Stimulated activated CD4-positive, alpha-beta T cell treated with anti-CD3 and anti-CD28 coated beads, Interleukin-4, amount 100 ng/mL, for 48 hours (primary cell): ENCODE data around the gene BRINP3.

Experiments
- DNase-seq, 2 donors: peaks; one replicate each; pipeline ENCODE4 v3.0.0-alpha.2; 2020; ENCODE audit warnings: low read depth in 2 of 2

BRINP3 gene

DNA sequence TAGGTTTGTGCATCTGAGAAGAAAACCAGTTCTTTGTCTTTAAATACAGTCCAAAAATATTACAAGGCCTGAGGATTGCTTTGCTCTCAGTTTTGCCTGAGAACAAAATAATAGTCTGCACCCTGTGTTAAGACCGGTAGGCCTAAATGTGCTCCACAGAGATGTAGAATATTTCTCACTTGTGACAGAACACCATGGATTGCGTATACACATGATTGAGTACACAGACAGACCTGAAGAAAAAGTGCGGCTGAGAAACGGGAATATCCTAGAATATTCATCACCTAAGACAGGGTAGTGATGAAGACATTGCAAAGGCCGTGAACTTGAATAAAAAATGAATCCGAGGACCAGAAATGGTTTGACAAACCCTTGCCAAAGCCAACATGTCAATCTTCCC, 155.4 kb downstream of the BRINP3 start:
- DNase-seq = no peak

- DNase-seq = no peak
Measured at GRCh38 chr1:190320952-190321351, 156.7 kb downstream of the BRINP3 start.

DNA sequence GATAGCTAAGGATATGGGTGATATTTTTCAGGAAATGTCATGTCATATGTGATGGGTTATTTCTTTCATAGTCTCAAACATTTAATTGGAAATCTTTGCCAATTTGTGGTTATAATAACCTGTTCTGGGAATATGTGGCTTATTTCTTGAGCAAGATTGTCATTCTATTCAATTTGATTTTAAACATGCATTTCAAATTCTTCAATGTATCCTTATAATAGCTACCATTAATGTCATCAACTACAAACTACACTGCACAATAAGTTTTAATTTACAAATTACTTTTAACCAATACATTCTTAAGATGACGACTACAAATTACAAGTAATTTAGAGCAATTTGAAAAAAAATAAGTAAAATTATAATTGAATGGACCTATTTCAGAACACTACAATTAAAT, 164.9 kb downstream of the BRINP3 start:
- no peak for DNase-seq

DNA sequence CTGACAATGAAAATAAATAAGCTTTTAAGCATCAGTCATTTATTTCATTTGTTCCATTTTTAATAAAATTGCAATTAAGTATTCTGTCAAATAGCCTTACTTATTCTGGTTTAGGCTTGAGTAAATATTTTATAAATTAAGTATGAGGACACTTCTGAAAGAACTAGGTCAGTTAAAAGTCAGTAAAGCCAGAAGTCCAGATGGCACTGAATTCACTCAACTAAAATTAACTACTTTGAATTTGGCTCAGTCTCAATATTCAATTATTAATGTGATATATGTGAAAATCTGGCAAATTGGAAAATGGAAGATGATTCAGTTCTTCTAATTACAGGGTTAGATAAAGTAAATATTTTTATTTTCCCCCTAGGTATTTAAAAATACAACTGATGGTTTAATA, 174.2 kb downstream of the BRINP3 start:
- DNase-seq = no peak

DNA sequence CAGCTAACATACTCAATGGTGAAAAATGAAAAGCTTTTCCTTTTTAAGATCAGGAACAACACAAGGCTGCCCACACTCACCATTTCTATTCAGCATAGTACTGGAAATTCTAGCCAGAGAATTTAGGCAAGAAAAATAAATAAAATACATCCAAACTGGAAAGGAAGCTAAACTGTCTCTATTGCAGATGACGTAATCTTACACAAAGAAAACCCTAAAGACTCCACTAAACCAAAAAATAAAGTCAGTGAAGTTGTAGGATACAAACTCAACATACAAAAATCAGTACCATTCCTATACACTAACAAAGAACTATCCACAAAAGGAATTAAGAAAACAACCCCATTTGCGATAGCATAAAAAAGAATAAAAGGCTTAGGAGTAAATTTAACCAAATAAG, 181.2 kb downstream of the BRINP3 start:
- DNase-seq = no peak

DNA sequence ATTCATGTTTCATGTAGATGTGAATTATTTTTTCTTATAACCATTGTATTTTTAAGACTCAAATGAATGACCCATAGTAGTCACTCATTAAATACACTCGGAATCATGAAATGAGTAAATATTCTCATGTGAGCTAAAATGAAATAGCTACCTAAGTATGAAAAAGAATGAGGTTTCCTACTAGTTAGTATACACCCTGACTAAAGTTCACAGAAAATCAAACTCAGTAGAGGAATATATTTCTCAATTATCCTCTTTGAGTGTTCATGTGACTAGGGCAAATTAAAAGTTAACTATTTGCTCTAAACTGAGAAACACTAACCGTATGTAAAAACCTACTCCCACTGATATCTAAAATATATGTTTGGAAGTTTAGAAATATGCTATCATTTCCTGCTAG, 187.8 kb downstream of the BRINP3 start:
- no peak for DNase-seq

DNA sequence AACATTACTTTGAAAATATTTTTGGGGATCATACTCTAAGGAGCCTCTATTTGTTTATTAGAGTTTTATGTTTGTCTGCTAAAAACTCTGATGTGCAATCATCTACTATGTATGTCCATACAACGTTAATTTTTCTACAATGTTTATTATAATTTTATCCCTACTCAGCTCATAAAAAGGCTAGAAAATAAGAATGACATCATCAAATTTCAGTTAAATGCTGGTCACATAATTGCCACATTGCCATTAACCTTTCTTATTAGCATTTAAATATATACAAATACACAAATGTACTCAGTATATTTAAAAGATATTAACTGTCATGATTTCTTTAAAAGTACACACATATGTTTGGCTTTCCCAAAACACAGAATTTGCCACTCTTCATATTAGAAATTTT, 191.6 kb downstream of the BRINP3 start:
- DNase-seq = no peak

DNA sequence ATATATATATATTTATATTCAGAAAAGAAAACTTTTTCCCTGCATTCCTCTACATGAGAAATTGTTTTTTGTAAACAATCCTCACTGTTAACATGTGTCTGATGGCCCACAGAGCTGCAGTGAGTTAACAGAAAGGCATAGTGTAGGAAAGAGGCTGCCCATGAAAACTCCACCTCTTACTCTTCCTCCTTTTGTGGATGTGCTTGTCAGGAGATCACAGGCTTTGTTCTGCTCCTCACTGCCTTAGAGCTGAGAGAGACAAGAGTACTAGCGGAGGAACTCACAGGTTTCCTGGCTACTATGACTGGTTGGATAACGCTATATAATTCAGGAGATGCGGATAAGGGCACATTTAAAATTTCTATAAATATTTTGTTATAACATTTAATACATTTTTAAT, 200.6 kb downstream of the BRINP3 start:
- DNase-seq = no peak

- DNase-seq = no peak
Measured at GRCh38 chr1:190274721-190275120, 202.9 kb downstream of the BRINP3 start.

DNA sequence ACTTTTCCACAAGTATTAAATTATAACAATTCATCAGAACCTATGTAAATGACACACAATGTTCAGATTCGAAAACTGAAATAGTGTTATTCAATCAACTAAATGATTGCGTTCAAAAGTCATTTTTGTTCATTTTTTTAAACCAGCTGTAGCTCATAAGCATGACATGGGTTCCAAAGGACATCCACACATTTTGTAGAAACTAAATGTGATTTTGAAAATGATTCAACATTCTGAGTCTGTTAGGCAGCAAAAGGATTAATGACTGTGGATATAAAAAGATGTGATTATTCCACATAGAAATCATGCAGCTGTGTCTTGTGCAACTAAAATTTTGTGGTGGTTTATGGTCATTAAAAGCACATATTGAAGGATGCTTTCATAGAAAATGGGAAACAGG, 204.5 kb downstream of the BRINP3 start:
- no peak for DNase-seq

- no peak for DNase-seq
Measured at GRCh38 chr1:190262538-190262937, 215.1 kb downstream of the BRINP3 start.

DNA sequence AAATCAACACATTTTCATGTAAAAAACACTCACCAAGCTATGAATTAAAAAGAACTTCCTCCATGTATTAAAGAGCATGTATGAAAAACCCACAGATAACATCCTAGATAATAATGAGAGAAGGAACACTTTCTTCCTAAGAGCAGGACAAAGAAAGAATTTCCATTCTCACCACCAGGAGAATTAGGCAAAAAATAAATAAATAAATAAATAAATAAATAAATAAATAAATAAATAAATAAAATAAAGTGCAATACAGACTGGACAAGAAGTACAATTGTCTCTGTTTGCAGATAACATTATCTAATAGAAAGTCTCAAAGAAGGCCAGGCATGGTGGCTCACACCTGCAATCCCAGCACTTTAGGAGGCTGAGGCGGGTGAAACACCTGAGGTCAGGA, 218.2 kb downstream of the BRINP3 start:
- DNase-seq = no peak

GRCh38 chr1:190258003-190258402, 219.7 kb downstream of the BRINP3 start:
- no peak for DNase-seq

GRCh38 chr1:190252046-190252445, 225.6 kb downstream of the BRINP3 start:
- DNase-seq = no peak

DNA sequence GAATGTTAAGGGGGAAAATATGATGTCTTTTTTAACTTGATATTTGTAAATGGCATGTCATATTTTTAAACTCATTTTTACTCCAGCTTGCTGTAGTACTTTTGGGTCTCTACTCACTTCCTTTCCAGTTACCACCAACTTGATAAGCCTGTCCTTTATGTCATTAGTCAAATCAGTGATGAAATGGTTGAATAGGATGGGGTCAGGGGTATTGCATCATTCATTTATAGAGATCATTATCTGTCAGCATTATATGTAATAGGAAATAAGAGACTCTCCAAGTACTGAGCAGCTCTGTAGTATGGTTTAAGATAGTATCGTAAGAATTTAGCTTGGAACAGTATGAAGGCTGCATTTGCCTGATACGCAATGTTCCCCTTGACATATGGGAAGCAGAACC, 227.3 kb downstream of the BRINP3 start:
- no peak for DNase-seq

GRCh38 chr1:190244406-190244805, 233.3 kb downstream of the BRINP3 start:
- no peak for DNase-seq

DNA sequence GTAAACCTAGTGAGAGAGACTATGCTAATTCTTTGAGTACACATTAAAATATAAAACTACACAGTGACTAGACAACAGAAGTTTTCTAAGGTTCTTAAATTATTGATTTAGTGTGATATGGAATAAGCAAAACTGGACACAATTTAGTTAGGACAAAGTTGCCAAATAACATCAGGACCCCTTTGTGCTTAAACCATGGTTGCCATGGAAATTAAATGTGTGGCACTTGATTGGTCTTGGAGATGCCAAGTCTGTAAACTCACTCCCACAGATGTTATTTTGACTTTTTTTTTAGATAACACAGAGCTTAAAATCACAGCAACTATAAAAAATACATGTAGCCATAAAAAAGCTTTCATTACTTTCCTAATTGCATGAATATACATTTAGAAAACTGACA, 234.6 kb downstream of the BRINP3 start:
- DNase-seq = no peak

- no peak for DNase-seq
Measured at GRCh38 chr1:190226006-190226405, 251.7 kb downstream of the BRINP3 start.

- DNase-seq = no peak
Measured at GRCh38 chr1:190212450-190212849, 265.2 kb downstream of the BRINP3 start.

DNA sequence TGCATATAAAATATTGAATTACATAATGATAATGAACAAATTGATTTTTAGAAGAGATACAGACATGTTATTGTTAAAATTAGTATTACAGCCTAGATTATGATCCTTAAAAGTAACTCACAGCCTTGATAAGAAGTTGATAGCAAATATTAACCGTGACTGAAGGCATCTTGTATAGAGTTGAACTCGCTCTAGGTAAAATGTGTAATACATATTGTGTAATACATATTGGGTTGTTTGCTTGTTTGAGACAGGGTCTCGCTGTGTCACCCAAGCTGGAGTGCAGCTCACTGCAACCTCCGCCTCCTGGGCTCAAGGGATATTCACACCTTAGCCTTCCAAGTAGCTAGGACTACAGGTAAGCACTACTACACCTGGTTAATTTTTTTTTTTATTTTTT, 269.9 kb downstream of the BRINP3 start:
- DNase-seq = no peak

GRCh38 chr1:190205713-190206112, 272.0 kb downstream of the BRINP3 start:
- no peak for DNase-seq

GRCh38 chr1:190196020-190196419, 281.6 kb downstream of the BRINP3 start:
- DNase-seq = no peak

- no peak for DNase-seq
Measured at GRCh38 chr1:190193508-190194115, 284.1 kb downstream of the BRINP3 start.

DNA sequence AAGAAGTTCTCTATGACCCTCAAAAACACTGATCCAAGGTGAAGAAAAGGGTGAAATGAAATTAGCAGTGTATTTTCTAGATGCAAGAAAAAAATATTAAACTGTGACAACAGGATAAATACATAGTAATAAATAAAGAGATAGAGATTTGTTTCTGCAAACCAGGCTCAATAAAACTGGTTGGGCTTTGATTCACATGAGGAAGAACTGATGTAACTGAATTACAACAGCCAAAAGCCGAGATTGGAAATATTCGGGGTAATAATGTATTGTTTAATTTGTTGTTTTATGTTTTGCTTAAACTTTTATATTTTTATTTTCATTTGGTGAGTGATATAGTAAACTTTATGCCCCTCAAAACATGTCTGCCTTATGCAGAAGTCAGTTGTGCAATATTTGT, 285.0 kb downstream of the BRINP3 start:
- DNase-seq = no peak

DNA sequence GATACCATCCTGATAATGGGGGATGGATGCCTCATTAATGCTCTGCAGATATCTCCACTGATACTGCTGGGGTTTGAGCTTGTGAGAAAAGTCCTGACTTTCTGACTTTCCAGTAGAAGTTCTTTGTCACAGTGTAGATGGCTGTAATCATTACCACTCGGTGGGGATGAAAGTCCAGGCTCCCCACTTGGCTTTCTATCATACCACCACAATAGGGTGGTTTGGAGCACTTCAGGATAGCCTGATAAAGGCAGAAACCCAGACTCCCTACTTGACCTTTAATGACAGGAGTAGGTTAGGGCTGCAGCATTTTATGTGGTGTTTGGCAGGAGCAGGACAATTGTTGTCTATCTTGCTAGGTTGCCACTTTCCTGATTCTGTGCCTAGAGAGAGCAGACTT, 294.1 kb downstream of the BRINP3 start:
- DNase-seq = no peak
